HL-60 (cell line): ENCODE results near the gene GRB10.

Source experiments
- DNase-seq, 2 experiments: peaks; one replicate each; pipeline ENCODE4 v3.0.0-alpha.2; 2010 to 2020; ENCODE audit warnings: low read depth in 1 of 2, low spot score in 1 of 2
- H3K27ac ChIP-seq: fragments of 250-450 bp; sonication (Bioruptor Pico); replicated peaks from 2 replicates; pipeline ENCODE4 v1.5.1; 2020; ENCODE audit warnings: mild to moderate bottlenecking, moderate library complexity
- H3K27me3 ChIP-seq: fragments of 250-450 bp; sonication (Bioruptor Pico); 2 replicates; pipeline ENCODE4 v1.5.1; 2021; ENCODE audit warnings: mild to moderate bottlenecking, moderate library complexity; ENCODE audit not compliant: insufficient read depth, poor library complexity, severe bottlenecking
- H3K4me3 ChIP-seq: replicated peaks from 2 replicates; pipeline ENCODE4 v1.5.1; 2011; ENCODE audit warnings: mild to moderate bottlenecking, control low read depth, low read length; ENCODE audit not compliant: insufficient read depth
- CTCF ChIP-seq: IDR thresholded peaks from one replicate; pipeline ENCODE4 v1.5.1; 2011; ENCODE audit warnings: low read length, control low read depth, inconsistent platforms; ENCODE audit not compliant: insufficient read depth
- GABPA ChIP-seq: IDR thresholded peaks from 2 replicates; pipeline ENCODE4 v1.6.1; 2012; ENCODE audit warnings: low read depth
- POLR2AphosphoS5 ChIP-seq: IDR thresholded peaks from 2 replicates; pipeline ENCODE4 v1.6.1; 2012; ENCODE audit warnings: low read depth
- SPI1 ChIP-seq: IDR thresholded peaks from 2 replicates; pipeline ENCODE4 v1.6.1; 2012; ENCODE audit warnings: low read depth, mild to moderate bottlenecking, borderline replicate concordance
- TF ChIP-seq, protein P1 (sequence below): IDR thresholded peaks from 2 replicates; pipeline ENCODE4 v1.6.1; 2012; ENCODE audit warnings: low read depth; ENCODE audit not compliant: insufficient replicate concordance

The GRB10 gene

DNA sequence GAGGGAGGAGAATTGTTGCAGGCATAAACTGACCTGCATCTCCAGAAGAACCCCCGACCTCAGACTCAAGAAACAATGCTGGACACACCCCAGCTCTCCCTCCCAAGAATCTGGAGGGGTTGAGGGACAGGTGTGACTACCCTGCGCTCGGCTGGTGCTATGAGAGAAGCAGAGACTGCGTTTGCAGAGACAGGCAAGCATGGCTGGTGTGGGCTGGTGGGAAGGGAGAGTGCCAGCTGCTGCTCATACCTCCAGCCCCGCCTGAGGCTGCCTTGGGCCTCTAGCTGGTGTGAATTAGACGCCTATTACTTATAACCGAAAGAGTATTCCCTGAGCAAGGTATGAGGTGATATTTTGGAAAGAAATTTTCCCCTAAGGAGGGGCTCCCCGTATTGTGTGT is 169.2 kb downstream of the GRB10 start:
- no peak for DNase-seq
- TF ChIP-seq CTCF (no peak), GABPA (no peak), SPI1 (no peak), POLR2AphosphoS5 (no peak)
- H3K27ac ChIP-seq = no peak overlapping the region
- H3K27me3 ChIP-seq = no peaks in the 10 kb centered on the region
- H3K4me3 ChIP-seq = no peak overlapping the region

GRCh38 chr7:50612704-50613103 is 170.0 kb downstream of the GRB10 start:
- TF ChIP-seq CTCF = no peak
- Histone ChIP-seq H3K27ac (no peak overlapping the region), H3K4me3 (no peak overlapping the region), H3K27me3 (no peaks in the 10 kb centered on the region)
- no peak for DNase-seq

- Histone ChIP-seq H3K27ac (no peak overlapping the region; the same call in 1 of the 2 replicates), H3K4me3 (no peak overlapping the region)
Observed at GRCh38 chr7:50610521-50611277, 172.0 kb downstream of the GRB10 start.

More at GRCh38 chr7:50610521-50611277, 172.0 kb downstream of the GRB10 start:
- TF ChIP-seq GABPA = no peak
- TF ChIP-seq POLR2AphosphoS5 = no peak
- no peak for TF ChIP-seq SPI1
- TF ChIP-seq, protein P1, sequence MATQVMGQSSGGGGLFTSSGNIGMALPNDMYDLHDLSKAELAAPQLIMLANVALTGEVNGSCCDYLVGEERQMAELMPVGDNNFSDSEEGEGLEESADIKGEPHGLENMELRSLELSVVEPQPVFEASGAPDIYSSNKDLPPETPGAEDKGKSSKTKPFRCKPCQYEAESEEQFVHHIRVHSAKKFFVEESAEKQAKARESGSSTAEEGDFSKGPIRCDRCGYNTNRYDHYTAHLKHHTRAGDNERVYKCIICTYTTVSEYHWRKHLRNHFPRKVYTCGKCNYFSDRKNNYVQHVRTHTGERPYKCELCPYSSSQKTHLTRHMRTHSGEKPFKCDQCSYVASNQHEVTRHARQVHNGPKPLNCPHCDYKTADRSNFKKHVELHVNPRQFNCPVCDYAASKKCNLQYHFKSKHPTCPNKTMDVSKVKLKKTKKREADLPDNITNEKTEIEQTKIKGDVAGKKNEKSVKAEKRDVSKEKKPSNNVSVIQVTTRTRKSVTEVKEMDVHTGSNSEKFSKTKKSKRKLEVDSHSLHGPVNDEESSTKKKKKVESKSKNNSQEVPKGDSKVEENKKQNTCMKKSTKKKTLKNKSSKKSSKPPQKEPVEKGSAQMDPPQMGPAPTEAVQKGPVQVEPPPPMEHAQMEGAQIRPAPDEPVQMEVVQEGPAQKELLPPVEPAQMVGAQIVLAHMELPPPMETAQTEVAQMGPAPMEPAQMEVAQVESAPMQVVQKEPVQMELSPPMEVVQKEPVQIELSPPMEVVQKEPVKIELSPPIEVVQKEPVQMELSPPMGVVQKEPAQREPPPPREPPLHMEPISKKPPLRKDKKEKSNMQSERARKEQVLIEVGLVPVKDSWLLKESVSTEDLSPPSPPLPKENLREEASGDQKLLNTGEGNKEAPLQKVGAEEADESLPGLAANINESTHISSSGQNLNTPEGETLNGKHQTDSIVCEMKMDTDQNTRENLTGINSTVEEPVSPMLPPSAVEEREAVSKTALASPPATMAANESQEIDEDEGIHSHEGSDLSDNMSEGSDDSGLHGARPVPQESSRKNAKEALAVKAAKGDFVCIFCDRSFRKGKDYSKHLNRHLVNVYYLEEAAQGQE = no peak
- TF ChIP-seq CTCF = no peak
- peak; percentile 56 to 65 for DNase-seq
- H3K27me3 ChIP-seq = no peaks in the 10 kb centered on the region
